NCI-H446 (cell line): ENCODE results near the gene IRS2.

Source experiments
- DNase-seq, 2 experiments: peaks; one replicate each; lab custom pipeline; 2025; lab: John Stamatoyannopoulos, UW

IRS2 gene

GRCh38 chr13:109781384-109782065 is 4.9 kb downstream of the IRS2 start:
- no peak for DNase-seq

- no peak for DNase-seq
Measured at GRCh38 chr13:109780845-109781383, 5.5 kb downstream of the IRS2 start.

- no peak for DNase-seq
Measured at GRCh38 chr13:109779876-109780510, 6.4 kb downstream of the IRS2 start.

- DNase-seq, result no peak
Measured at GRCh38 chr13:109779074-109779473, 7.3 kb downstream of the IRS2 start.

GRCh38 chr13:109778102-109778542 is 8.3 kb downstream of the IRS2 start:
- DNase-seq, result no peak

GRCh38 chr13:109776575-109776974 is 9.8 kb downstream of the IRS2 start:
- DNase-seq, result no peak

GRCh38 chr13:109773786-109774185 is 12.6 kb downstream of the IRS2 start:
- DNase-seq, result no peak

GRCh38 chr13:109773276-109773675 is 13.1 kb downstream of the IRS2 start:
- no peak for DNase-seq

- DNase-seq, result no peak
Measured at GRCh38 chr13:109771926-109772325, 14.5 kb downstream of the IRS2 start.

GRCh38 chr13:109770436-109770835 is 15.9 kb downstream of the IRS2 start:
- no peak for DNase-seq

GRCh38 chr13:109769921-109770320 is 16.5 kb downstream of the IRS2 start:
- DNase-seq, result no peak

GRCh38 chr13:109769275-109769674 is 17.1 kb downstream of the IRS2 start:
- DNase-seq, result no peak

GRCh38 chr13:109768616-109769015 is 17.8 kb downstream of the IRS2 start:
- no peak for DNase-seq

GRCh38 chr13:109768176-109768575 is 18.2 kb downstream of the IRS2 start:
- no peak for DNase-seq

GRCh38 chr13:109767023-109767422 is 19.4 kb downstream of the IRS2 start:
- no peak for DNase-seq

- DNase-seq, result no peak
Measured at GRCh38 chr13:109764470-109765291, 21.7 kb downstream of the IRS2 start.

GRCh38 chr13:109764045-109764444 is 22.3 kb downstream of the IRS2 start:
- no peak for DNase-seq

- DNase-seq, result no peak
Measured at GRCh38 chr13:109762791-109763190, 23.6 kb downstream of the IRS2 start.

- DNase-seq, result no peak
Measured at GRCh38 chr13:109761695-109762094, 24.7 kb downstream of the IRS2 start.

GRCh38 chr13:109760951-109761350 is 25.4 kb downstream of the IRS2 start:
- no peak for DNase-seq

GRCh38 chr13:109760402-109760801 is 26.0 kb downstream of the IRS2 start:
- no peak for DNase-seq

- no peak for DNase-seq
Measured at GRCh38 chr13:109759609-109760008, 26.8 kb downstream of the IRS2 start.
